ENCODE results near the gene ERC1. TPM values are rescaled to one million over a fixed set of nuclear protein-coding genes. Genes with fewer than 3 reads are reported as not detected.
"Not testable (repeated sequence)": the region's sequence is repeated elsewhere in the genome, so short reads cannot be mapped to it uniquely, and the experiment has no call there.

The ERC1 gene
- total RNA-seq, 1 experiment from 2014 or later = 7.7 TPM

DNA sequence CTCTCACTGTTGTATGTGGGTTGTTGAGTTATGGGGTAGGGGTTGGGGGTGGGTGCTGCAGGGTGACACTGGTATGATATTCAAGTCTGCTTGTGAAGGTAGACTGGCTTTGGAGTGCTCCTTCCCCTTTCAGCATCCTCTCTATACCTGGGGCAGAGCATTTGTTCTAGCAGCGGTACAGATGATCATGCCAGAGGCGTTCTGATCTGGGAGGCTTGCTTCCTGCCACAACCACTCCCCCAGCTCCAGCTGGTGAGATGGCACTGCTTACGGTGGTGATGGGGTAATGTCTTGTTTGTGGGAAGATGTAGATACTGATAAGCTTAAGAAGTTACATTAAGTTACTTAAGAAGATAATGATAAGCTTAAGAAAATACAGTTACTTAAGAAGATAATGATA lies 131.8 kb downstream of the ERC1 start:
- DNase-seq (ENCODE audit: low spot score) = no peak

DNA sequence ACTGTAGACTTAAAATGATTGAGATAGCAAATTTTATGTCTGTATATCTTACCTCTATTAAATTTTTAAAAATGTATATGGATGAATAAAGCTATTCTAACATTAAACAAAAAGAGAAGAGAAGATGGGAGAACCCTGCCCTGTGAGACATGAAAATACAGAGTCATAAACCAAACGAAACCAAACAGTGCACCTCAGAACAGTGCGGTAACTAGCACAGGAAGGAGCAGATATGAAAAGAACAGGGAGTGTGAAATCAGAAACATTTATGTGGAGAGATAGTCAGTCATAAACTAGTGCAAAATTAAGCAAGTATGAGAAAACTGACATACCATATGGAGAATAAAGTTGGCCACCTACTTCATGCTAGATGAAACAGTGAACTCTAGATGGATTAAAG lies 135.1 kb downstream of the ERC1 start:
- no peak for DNase-seq (ENCODE audit: low spot score)

GRCh38 chr12:1127021-1127420 lies 136.0 kb downstream of the ERC1 start:
- DNase-seq (ENCODE audit: low spot score) = no peak

GRCh38 chr12:1130164-1130563 lies 139.1 kb downstream of the ERC1 start:
- peak; percentile 11 for DNase-seq (ENCODE audit: low spot score)

DNA sequence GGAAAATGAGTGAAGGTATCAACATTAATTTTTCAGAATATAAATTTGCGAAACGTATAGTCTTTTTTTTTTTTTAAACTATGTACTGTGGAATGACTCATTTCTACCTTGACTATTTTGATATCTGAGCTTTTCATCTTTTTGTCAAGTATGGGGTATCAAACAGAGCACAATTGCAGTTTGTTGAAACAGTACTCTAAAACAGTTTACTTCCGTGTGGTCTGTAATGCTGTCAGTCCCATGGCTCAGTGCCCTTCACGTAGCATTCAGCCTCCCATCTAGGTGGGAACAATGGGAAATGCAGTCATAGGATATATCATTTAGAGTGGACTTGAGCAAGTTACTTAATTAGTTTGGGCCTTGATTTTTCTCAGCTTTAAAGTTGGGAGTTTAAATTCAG lies 139.5 kb downstream of the ERC1 start:
- no peak for DNase-seq (ENCODE audit: low spot score)

DNA sequence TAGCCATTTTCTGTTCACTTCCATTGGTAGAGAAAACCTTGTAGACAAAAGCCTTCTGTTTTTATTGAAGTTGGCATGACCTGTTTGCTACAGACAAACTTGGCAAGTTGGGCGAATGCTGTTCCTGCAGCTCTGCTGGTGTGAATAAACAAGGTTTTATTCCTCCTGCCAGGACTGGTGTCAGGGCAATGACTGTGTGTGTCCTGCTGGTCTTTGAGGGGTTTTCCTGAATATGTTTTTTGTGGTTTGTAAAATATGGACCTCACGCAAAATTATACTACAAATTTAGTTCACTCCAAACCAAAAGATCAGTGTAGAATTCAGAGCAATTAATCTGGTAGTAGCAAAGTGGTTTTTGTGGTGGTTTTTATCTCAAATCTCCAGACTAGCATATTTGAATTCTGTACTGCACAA lies 140.8 kb downstream of the ERC1 start:
- DNase-seq (ENCODE audit: low spot score) = no peak

DNA sequence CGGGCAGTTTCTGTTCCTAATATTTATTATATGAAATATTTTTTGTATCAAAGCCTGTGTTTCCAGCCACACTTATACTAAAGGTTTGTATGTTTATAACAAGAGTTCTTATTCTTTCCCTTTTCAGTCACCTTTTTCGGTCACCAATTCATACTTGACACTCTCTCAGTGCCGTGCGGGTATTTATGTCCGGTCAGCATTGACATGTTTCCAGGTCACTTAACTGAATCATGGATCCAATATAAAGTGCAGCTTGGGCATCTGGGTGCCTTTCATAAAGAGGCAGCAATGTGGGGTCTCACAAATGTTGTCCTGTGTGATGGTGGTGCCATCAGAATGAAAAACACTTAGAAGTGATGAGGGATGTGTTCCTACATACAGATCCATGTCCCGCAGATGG lies 141.3 kb downstream of the ERC1 start:
- DNase-seq (ENCODE audit: low spot score) = no peak

DNA sequence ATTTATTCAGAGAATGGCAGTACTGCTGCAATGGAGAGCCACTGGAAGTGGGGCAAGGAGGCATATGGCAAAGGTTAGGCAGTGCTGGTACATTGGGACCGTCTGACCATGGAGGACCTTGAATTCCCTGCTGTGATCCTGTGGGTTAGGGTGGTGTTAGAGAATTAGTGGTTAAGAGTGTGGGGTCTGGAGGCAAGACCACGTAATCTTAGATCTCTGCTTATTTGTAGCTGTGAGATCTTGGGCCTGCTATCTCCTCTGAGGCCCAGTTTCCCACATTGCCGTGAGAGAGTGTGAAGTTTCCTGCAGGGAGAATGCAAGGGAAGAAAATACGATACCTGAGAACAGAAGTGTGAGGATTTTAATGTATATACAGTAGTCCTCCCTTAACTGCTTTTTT lies 147.7 kb downstream of the ERC1 start:
- DNase-seq (ENCODE audit: low spot score) = no peak

- not testable (repeated sequence) for DNase-seq (ENCODE audit: low spot score)
Measured at GRCh38 chr12:1146758-1147157, 155.7 kb downstream of the ERC1 start.

- no peak for DNase-seq (ENCODE audit: low spot score)
Measured at GRCh38 chr12:1147821-1148220, 156.8 kb downstream of the ERC1 start.

- no peak for DNase-seq (ENCODE audit: low spot score)
Measured at GRCh38 chr12:1157046-1157445, 166.0 kb downstream of the ERC1 start.

GRCh38 chr12:1161197-1161596 lies 170.2 kb downstream of the ERC1 start:
- no peak for DNase-seq (ENCODE audit: low spot score)

DNA sequence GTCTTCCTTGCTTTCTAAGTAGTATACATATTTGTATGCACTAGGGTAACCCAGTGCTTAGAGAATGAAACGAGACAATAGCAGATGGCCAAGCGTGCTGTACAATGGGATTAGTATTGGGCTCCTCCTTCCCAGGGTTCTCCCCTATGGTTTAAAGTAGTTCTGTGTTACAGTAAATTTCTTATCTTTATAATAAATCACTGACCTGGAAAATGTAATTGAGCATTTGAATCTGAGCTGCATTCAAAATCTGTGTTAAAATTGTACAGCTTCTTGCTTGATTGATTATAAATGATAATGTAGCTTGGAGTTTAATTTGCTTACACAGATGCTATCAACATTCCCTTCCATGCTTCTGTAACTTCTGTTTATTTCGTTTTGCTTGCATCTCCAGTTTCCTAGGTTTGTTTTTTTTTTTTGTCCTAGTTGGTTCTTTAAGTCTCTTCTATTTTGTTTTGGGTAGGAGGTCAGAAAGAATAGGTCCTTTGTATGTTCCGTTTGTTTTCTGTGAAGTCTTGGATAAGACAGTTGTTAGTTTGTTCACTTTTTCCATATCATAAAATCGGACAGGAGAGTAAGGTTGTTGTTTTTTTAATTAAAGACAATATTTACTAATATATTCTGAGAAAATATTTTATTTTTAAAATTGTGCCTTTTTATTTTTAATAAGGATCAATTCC lies 171.2 kb downstream of the ERC1 start:
- no peak for DNase-seq (ENCODE audit: low spot score)

DNA sequence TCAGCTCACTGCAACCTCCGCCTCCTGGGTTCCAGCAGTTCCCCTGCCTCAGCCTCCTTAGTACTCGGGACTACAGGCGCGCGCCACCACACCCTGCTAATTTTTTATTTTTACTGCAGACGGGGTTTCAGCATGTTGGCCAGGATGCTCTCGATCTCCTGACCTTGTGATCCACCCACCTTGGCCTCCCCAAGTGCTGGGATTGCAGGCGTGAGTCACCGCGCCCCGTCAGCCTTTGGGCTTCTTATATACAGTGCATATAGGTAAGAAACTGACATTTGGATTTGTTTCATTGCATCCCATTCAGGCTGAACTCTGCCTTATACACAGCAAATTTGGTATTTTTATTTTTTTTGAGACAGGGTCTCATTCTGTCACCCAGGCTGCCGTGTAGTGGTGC lies 176.8 kb downstream of the ERC1 start:
- no peak for DNase-seq (ENCODE audit: low spot score)

- no peak for DNase-seq (ENCODE audit: low spot score)
Measured at GRCh38 chr12:1170411-1170810, 179.4 kb downstream of the ERC1 start.

GRCh38 chr12:1171657-1172408 lies 180.8 kb downstream of the ERC1 start:
- DNase-seq (ENCODE audit: low spot score) = no peak

DNA sequence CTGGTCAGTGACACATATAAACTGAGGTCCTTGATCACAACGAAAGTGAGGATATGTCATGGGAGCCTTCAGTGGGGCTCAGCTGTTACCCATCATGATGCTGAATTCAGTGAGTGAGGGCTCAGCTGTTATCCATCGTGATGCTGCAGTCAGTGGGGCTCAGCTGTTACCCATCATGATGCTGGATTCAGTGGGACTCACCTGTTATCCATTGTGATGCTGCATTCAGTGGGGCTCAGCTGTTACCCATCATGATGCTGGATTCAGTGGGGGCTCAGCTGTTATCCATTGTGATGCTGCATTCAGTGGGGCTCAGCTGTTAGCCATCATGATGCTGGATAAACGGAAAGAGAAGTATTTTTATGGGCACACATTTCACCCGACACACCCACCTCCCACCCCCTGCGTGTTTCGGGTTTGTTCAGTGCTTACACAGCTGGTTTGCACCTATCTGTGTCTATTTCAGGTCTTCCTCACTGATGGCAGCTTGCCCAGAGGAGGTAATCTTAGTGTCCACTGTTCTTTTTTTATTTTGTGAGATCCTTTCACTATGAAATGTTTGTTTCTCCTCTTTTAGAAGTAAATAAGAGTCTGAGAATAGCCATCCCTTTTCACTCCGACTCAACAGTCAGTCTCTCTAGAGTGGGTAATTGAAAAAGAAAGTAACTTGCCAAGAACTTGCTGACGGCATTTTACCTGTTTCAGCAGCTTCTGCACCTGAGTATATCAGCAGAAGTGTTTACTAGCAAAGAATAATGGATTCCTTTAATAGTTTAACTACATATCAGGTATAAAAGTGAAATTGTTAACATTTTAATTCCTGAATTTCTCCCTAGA lies 183.0 kb downstream of the ERC1 start:
- DNase-seq (ENCODE audit: low spot score) = no peak

DNA sequence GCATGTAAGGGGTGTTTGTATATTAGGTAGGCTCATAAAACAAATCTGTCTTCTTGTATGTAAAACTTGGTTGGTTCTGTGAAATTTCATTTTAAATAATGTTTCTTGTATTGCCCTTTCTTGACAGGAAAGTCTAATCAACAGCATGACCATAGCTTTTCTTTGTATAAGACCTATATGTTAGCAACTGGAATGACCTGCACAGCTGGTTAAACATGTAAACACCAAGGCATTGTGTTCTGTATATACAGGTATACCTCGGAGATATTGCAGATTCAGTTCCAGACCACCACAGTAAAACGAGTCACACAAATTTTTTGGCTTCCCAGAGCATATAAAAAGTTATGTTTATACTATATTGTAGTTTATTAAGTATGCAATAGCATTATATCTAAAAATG lies 183.6 kb downstream of the ERC1 start:
- DNase-seq (ENCODE audit: low spot score) = no peak

GRCh38 chr12:1176191-1176590 lies 185.2 kb downstream of the ERC1 start:
- DNase-seq (ENCODE audit: low spot score) = no peak

- DNase-seq (ENCODE audit: low spot score) = no peak
Measured at GRCh38 chr12:1179128-1179527, 188.1 kb downstream of the ERC1 start.

- no peak for DNase-seq (ENCODE audit: low spot score)
Measured at GRCh38 chr12:1182069-1182468, 191.0 kb downstream of the ERC1 start.

DNA sequence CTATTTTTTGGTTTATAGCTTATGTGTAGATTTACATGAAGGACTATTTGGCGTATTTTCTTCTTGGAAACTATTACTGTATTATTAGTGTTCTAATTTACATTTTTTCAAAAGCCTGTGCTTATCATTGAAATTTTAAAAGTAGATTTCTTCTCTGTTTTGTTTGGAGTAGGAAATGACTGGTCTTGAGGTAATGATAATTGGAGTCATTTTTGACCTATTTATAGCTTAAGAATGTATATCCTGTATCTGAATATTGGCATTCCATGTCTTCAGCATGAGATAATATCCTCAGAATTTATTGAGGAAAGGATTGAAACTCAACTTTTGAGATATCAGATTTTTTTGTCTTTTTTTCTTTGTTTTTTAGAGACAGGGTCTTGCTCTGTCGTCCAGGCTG lies 193.4 kb downstream of the ERC1 start:
- no peak for DNase-seq (ENCODE audit: low spot score)

Measured in A172 (cell line).